ENCODE measurements around the gene KIRREL1. TPM values are rescaled to one million over a fixed set of nuclear protein-coding genes. Genes with fewer than 3 reads are reported as not detected.

KIRREL1 gene
- total RNA-seq, 2 experiments from 2014 or later = not detected

GRCh38 chr1:157963713-157964112, 29.7 kb upstream of the KIRREL1 start:
- POLR2A ChIA-PET = no interaction called here
- DNase-seq (peak; percentile 61), ATAC-seq (ENCODE audit: low read depth) (peak; percentile 63)
- peaks cover 18% of the 10 kb centered on the region for H3K27me3 Mint-ChIP-seq
- no peaks in the 10 kb centered on the region for H3K36me3 Mint-ChIP-seq
- H3K4me3 Mint-ChIP-seq = no peak overlapping the region
- no peaks in the 10 kb centered on the region for H3K9me3 Mint-ChIP-seq
- H3K4me1 Mint-ChIP-seq = no peaks in the 10 kb centered on the region
- no peak overlapping the region for H3K27ac Mint-ChIP-seq

DNA sequence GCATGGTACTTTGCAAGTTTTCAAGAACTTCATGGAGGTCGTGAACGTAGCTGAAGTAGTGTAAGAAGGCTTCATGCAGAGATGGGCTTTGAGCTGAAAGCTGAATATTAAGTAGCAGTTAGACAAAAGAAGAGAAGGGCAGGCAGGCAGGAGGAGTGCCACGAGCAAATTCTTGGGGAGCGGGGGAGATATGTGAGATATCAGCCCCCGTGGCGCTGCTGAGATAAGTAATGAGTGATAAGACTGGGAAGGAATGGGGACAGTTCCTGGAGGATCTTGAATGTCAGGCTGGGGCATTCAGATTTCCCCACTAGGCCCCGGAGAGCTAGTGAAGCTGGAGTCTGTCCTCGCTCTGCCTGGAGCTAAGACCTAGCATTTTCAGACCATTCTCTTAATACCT, 27.9 kb upstream of the KIRREL1 start:
- Mint-ChIP-seq H3K4me1 (no peaks in the 10 kb centered on the region), H3K36me3 (no peaks in the 10 kb centered on the region), H3K9me3 (no peaks in the 10 kb centered on the region), H3K4me3 (no peak overlapping the region), H3K27me3 (peaks cover 9% of the 10 kb centered on the region), H3K27ac (no peak overlapping the region)
- POLR2A ChIA-PET = no interaction called here
- DNase-seq = no peak
- no peak for ATAC-seq (ENCODE audit: low read depth)

- Mint-ChIP-seq H3K4me3 (no peak overlapping the region), H3K27me3 (peaks cover 9% of the 10 kb centered on the region), H3K4me1 (no peaks in the 10 kb centered on the region), H3K27ac (no peak overlapping the region), H3K9me3 (no peaks in the 10 kb centered on the region), H3K36me3 (no peaks in the 10 kb centered on the region)
- POLR2A ChIA-PET = no interaction called here
- ATAC-seq (ENCODE audit: low read depth) (no peak), DNase-seq (no peak)
Measured at GRCh38 chr1:157966031-157966537, 27.4 kb upstream of the KIRREL1 start.

DNA sequence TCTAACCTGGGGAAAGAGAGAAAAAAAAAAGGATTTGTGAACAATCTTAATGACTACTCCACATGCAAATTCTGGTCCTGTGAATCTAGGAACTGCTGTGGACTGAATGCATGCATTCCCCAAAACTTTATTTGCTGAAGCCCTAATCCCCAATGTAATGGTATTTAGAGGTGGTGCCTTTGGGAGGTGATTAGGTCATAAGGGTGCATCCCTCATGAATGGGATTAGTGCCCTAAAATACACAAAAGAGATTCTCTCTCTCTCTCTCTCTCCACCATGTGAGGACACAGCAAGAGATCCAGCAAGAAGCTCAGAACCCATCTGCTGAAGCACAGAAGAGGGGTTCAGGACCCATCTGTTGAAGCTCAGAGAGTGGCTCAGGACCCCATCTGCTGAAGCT, 26.2 kb upstream of the KIRREL1 start:
- H3K36me3 Mint-ChIP-seq = no peaks in the 10 kb centered on the region
- H3K4me3 Mint-ChIP-seq = no peak overlapping the region
- ATAC-seq (ENCODE audit: low read depth) (no peak), DNase-seq (no peak)
- peaks cover 5% of the 10 kb centered on the region for H3K27me3 Mint-ChIP-seq
- no peaks in the 10 kb centered on the region for H3K4me1 Mint-ChIP-seq
- H3K27ac Mint-ChIP-seq = no peak overlapping the region
- peaks cover 2% of the 10 kb centered on the region for H3K9me3 Mint-ChIP-seq
- POLR2A ChIA-PET = no interaction called here

- Mint-ChIP-seq H3K4me1 (no peaks in the 10 kb centered on the region), H3K9me3 (peaks cover 3% of the 10 kb centered on the region), H3K27ac (no peak overlapping the region), H3K27me3 (peaks cover 4% of the 10 kb centered on the region), H3K36me3 (no peaks in the 10 kb centered on the region), H3K4me3 (no peak overlapping the region)
- DNase-seq (no peak), ATAC-seq (ENCODE audit: low read depth) (no peak)
- POLR2A ChIA-PET = no interaction called here
Measured at GRCh38 chr1:157968508-157968907, 24.9 kb upstream of the KIRREL1 start.

DNA sequence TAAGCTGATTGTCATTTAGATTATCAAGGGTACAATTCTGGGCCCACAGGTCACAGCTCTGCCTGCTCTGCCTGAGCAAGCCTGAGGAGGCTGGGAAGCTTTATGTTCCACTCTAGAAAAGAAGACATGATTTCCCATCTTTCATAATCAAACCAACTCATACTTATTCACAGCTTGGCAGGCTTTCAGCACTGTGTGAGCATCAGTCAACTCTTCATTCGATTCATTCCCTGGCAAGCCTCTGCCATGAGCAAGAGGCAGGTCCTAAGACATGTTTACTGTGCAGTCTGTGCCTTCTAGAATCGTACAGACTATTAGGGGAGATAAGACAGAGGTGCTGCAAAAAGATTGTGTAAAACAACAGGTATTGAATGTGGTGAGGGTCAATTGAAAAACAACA, 24.5 kb upstream of the KIRREL1 start:
- POLR2A ChIA-PET = no interaction called here
- H3K4me3 Mint-ChIP-seq = no peak overlapping the region
- H3K4me1 Mint-ChIP-seq = no peaks in the 10 kb centered on the region
- ATAC-seq (ENCODE audit: low read depth) = no peak
- peaks cover 3% of the 10 kb centered on the region for H3K9me3 Mint-ChIP-seq
- peaks cover 3% of the 10 kb centered on the region for H3K27me3 Mint-ChIP-seq
- no peak for DNase-seq
- no peaks in the 10 kb centered on the region for H3K36me3 Mint-ChIP-seq
- no peak overlapping the region for H3K27ac Mint-ChIP-seq

DNA sequence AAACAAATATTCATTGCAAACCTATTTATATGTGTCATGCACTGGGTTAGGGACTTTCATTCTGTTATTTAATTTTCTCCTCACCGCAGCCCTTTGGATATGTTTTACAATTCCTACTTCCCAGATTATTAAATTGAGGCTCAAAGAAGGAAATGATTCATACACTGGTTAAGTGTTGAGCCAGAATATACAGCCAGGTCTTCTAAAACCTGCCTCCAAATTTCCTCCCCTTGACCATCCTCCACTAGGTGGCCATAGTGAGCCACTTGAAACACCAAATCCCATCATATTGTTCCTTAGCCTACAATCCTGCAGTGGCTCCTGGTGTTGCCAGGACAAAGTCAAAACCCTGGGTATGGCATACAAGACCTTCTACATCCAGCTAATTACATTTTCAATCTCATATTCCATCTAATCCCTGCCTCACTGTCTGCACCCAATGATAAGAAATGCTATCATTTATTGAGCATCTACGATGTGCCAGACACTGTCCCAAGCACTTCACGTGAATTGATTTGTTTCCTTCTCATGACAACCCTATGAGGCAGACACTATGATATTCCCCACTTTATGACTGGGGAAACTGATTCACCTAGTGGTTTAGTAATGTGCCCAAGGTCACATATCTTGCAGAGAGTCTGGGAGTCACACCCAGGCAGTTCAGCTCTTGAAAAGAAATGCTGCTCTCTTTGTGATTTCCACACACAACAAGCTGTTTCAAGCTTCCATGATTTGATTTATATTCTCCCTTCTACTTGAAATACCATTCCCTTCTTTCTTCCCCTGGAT, 23.6 kb upstream of the KIRREL1 start:
- Mint-ChIP-seq H3K27ac (no peak overlapping the region), H3K9me3 (peaks cover 3% of the 10 kb centered on the region), H3K4me3 (no peak overlapping the region), H3K4me1 (no peaks in the 10 kb centered on the region), H3K36me3 (no peaks in the 10 kb centered on the region), H3K27me3 (peaks cover 3% of the 10 kb centered on the region)
- ATAC-seq (ENCODE audit: low read depth) (no peak), DNase-seq (no peak)
- POLR2A ChIA-PET = no interaction called here

- H3K36me3 Mint-ChIP-seq = no peaks in the 10 kb centered on the region
- H3K4me1 Mint-ChIP-seq = no peaks in the 10 kb centered on the region
- H3K27ac Mint-ChIP-seq = no peak overlapping the region
- no peaks in the 10 kb centered on the region for H3K27me3 Mint-ChIP-seq
- POLR2A ChIA-PET = no interaction called here
- ATAC-seq (ENCODE audit: low read depth) = no peak
- peaks cover 3% of the 10 kb centered on the region for H3K9me3 Mint-ChIP-seq
- no peak for DNase-seq
- H3K4me3 Mint-ChIP-seq = no peak overlapping the region
Measured at GRCh38 chr1:157971769-157972168, 21.7 kb upstream of the KIRREL1 start.

DNA sequence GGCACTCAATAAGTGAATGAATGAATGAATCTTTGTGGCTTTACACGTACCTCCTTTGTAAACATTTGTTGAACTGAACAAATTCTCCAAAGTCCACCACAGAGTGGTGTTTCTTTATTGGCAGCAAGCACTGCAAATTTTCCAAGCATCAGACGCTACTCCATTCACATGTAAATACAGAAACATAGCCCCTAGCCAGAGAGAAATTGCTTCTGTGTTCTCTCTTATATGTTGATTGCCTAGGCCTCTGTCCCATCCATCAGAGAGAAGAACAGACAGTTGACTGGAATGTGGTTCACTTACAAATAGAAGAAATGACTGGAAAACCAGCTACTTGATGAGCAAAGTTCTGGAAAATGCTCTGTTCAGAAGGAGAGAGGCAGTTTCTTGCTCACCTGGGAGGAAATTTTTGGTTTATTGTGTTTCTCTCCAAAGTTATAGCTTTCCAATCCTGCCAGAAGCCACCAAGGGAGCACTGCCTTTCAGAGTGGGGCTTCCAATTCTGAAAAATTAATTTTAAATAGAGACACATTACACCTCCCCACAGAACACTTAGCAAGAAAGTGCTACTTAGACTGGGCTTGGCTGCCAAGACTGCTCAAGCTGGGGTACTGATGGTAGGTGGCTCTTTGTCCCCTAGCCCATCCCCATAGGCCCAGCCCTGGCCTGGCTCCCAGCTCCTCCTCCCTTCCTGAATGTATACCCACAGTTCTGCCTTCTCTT, 18.1 kb upstream of the KIRREL1 start:
- Mint-ChIP-seq H3K36me3 (no peaks in the 10 kb centered on the region), H3K27me3 (peaks cover 3% of the 10 kb centered on the region), H3K4me3 (no peak overlapping the region), H3K4me1 (no peaks in the 10 kb centered on the region), H3K9me3 (peaks cover 3% of the 10 kb centered on the region), H3K27ac (no peak overlapping the region)
- POLR2A ChIA-PET = no interaction called here
- ATAC-seq (ENCODE audit: low read depth) (no peak), DNase-seq (no peak)

DNA sequence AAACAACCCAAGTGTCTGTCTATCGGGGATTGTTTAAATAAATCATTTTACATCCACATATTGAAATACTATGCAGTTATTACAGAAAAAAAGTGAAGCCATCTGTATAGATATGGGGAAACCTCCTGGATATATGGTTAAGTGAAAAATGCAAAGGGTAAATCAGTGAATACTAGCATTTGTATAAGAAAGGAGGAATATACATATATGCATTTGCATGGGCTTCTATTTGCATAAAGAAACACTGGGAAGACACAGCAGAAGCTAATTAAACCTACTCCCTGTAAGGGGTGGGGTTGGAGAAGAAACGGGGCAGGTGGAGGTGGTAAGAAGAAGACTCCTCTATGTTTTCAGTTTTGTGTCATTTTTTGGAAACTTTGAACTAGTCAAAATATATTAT, 16.6 kb upstream of the KIRREL1 start:
- DNase-seq = no peak
- H3K9me3 Mint-ChIP-seq = peaks cover 3% of the 10 kb centered on the region
- no peak overlapping the region for H3K4me3 Mint-ChIP-seq
- H3K27me3 Mint-ChIP-seq = peaks cover 5% of the 10 kb centered on the region
- H3K36me3 Mint-ChIP-seq = no peaks in the 10 kb centered on the region
- ATAC-seq (ENCODE audit: low read depth) = no peak
- H3K27ac Mint-ChIP-seq = no peak overlapping the region
- POLR2A ChIA-PET = no interaction called here
- no peaks in the 10 kb centered on the region for H3K4me1 Mint-ChIP-seq

GRCh38 chr1:157978586-157979403, 14.7 kb upstream of the KIRREL1 start:
- no peak for DNase-seq
- Mint-ChIP-seq H3K36me3 (no peaks in the 10 kb centered on the region), H3K27ac (no peak overlapping the region), H3K9me3 (no peaks in the 10 kb centered on the region), H3K4me1 (no peaks in the 10 kb centered on the region), H3K27me3 (peaks cover 5% of the 10 kb centered on the region), H3K4me3 (no peak overlapping the region)
- POLR2A ChIA-PET = no interaction called here
- no peak for ATAC-seq (ENCODE audit: low read depth)

- Mint-ChIP-seq H3K4me3 (no peak overlapping the region), H3K27ac (no peak overlapping the region), H3K36me3 (no peaks in the 10 kb centered on the region), H3K4me1 (no peaks in the 10 kb centered on the region), H3K9me3 (no peaks in the 10 kb centered on the region), H3K27me3 (peaks cover 5% of the 10 kb centered on the region)
- ATAC-seq (ENCODE audit: low read depth) (no peak), DNase-seq (no peak)
- POLR2A ChIA-PET = no interaction called here
Measured at GRCh38 chr1:157982136-157982535, 11.3 kb upstream of the KIRREL1 start.

DNA sequence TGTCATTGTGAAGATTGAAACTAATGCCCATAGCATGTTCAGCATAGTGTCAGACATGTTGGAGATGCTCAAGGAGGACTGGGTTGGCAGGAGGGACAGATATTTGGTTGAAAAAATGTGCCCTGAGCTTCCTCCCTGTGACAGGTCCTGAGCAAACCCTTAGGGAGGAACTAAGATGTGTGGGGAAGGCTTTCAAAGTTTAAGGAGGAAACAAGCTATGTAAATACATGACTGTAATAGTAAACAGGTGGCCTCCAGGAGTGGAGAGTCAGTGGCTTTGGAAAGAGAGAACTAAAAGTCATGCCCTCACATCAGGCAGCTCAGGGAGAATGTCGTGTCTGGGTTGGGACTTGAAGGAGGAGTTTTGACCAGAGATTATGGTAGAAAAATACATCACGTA, 9.7 kb upstream of the KIRREL1 start:
- DNase-seq (no peak), ATAC-seq (ENCODE audit: low read depth) (no peak)
- POLR2A ChIA-PET = no interaction called here
- Mint-ChIP-seq H3K36me3 (no peaks in the 10 kb centered on the region), H3K27me3 (peaks cover 2% of the 10 kb centered on the region), H3K4me3 (no peak overlapping the region), H3K4me1 (no peaks in the 10 kb centered on the region), H3K27ac (no peak overlapping the region), H3K9me3 (no peaks in the 10 kb centered on the region)
